ENCODE results near the gene CTDSP2.
A peak's percentile ranks its signal among the peaks of the same experiment; 100 is the strongest.
"Not testable (repeated sequence)": the region's sequence is repeated elsewhere in the genome, so short reads cannot be mapped to it uniquely, and the experiment has no call there.

Gene CTDSP2

DNA sequence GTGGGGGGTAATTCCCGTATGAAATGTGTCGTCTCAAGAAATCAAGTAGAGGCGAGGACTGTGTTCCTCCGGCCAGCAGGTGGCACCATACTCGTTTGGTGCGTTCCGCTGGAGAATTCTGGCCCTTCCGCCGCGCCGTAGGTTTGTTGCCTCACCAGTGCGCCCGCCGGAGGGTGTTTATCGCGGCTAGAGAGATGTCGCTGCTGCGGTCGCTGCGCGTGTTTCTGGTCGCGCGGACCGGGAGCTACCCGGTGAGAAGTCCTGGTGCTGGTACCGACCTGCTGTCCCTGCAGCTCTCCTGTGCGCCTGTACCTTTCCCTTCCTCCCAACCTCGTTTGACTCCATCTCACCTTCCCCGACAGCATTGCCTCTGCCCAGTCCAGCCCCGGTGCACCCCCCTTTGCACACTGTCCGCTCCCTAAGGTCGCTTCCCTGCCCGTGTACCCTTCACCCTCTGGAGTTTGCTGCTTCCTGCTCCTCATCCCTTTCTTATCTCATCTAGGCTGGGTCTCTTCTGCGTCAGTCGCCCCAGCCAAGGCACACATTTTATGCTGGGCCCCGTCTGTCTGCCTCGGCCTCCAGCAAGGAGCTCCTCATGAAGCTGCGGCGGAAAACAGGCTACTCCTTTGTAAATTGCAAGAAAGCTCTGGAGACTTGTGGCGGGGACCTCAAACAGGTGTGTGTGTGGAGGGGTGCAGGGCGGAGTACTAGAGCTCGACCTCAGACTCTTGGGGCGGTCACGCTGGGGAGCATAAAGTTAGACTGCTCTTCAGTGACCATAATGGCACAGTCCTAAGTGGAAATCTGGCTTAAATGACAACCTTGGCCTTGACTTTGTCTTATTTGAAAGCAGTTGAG lies 63.7 kb downstream of the CTDSP2 start, which contains the start of gene TSFM:
Gene TSFM (plus strand): TSS at position 180 of the 858 bp plus-strand sequence. CDS start 15 bp downstream, at position 195.
- DNase-seq (ENCODE audit: low spot score) = peak; percentile 90

DNA sequence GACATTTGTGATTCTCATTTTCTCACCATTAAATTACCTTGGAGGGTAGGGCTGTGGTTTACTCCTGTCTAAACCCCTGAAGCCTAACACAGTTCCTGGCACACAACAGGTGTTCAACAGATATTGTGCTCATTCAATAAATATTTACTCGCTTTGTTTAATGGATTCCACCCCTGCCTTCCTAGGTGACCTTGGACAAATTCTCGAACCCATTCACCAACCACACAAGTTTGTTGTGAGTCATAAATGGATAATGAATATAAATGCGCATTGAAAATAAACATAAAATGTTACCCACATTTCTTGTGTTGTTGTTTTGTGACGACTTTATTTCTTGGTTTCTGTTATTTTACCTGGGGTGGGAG lies 64.3 kb downstream of the CTDSP2 start:
- no peak for DNase-seq (ENCODE audit: low spot score)

DNA sequence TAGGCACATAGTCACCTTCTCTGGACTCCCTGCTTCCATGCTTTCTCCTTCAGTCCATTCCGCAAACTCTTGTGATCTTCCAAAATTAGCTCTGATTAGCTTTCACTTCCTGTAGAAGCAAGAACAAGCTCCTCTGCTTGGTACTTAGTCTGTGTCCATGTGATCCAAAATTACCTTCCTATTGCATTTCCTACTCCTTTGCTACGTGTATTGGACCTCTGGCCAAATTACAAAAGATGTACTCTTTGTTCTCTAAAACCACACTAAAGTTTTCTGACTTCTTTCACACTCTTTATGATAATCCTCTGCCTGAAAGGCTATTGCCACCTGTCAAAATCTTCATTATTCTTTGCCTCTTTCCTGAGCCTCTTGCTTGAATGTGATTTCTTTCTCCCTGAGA lies 64.7 kb downstream of the CTDSP2 start:
- no peak for DNase-seq (ENCODE audit: low spot score)

DNA sequence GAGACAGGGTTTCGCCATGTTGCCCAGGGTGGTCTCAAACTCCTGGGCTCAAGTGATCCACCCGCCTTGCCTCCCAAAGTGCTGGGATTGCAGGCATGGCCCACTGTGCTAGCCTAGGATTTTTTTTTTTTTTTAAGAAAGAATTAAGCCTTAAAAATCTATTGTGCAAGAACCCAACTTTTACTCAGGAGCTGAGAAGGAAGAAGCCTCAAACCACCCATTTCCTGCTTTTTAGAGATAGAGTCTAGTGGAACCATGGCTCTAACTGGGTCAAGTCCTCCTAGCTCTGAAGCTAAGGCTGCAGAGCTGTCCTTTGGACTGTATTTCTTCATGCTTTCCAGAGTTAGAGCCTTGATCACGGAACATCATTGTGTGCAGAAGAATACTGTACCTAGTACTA lies 65.3 kb downstream of the CTDSP2 start:
- DNase-seq (ENCODE audit: low spot score) = no peak

DNA sequence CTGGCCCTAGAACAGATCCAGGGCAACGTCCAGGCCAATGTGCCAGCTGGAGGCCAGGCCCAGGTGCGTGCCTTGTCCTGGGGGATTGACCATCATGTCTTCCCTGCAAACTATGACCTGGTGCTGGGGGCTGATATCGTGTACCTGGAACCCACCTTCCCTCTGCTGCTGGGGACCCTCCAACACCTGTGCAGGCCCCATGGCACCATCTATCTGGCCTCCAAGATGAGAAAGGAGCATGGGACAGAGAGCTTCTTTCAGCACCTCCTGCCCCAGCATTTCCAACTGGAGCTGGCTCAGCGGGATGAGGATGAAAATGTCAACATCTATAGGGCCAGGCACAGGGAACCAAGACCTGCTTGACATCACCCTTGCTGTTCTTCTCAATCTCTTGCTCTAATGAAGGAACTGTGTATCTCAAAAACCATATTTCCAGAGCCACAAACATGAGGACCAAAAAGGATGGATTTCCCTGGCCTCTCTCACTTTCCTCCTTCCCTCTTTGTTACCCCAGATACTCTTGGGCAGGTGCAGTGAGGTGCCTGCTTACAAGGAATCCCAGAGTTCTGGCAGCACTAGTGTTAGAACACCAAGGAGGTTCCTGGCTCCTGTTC lies 66.1 kb downstream of the CTDSP2 start:
- no peak for DNase-seq (ENCODE audit: low spot score)

DNA sequence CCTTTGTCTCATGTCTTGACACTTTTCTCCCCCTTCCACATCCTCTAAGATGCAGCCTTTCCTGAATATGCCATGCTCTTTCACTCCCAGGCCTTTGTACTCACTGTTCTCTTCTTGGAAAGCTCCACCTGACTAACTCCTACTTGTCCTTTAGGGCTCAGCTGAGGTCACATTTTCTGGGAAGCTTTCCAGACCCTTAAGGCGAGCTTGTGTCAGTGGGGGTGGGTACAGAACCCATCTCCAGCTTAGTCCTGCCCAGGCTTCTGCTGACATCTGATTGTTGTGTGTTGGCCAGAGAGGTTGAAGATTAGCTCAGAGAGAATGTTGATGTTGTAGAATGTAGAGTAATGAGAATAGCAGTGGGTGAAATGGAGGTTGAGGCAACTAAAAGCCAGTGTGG lies 66.8 kb downstream of the CTDSP2 start:
- DNase-seq (ENCODE audit: low spot score) = no peak

DNA sequence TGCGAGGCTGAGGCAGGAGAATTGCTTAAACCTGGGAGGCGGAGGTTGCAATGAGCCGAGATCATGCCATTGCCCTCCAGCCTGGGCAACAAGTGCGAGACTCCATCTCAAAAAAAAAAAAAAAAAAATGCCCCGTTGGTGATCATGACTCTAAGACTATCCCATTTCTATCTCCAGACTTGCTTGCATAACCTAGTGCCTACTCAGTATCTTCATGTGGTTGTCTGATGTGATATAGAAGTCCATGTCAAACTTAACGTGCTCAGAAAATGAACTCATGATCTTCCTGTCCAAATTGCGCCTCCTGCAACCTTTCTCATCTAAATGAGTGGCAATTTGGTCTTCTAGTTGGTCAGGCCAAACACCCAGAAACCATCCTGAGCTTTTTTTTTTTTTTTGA lies 68.6 kb downstream of the CTDSP2 start:
- DNase-seq (ENCODE audit: low spot score) = no peak

DNA sequence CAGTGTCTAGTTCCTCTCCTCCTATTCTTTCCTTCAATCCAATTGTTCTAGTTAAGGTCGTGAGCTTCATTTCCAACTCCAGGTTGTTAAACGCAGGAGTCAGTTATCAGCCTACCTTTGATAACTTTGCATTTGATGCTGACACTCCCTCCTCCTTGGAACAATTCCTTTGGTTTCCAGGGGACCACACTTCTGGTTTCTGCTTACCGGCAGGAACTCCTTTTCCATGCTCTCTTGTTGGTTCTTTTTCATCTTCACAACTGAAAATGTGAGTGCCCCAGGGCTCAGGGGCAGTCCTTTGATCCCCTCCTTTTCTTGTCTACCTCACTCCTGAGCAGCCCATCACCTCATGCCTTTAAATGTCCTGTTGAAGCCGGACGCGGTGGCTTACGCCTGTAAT lies 69.2 kb downstream of the CTDSP2 start:
- no peak for DNase-seq (ENCODE audit: low spot score)

DNA sequence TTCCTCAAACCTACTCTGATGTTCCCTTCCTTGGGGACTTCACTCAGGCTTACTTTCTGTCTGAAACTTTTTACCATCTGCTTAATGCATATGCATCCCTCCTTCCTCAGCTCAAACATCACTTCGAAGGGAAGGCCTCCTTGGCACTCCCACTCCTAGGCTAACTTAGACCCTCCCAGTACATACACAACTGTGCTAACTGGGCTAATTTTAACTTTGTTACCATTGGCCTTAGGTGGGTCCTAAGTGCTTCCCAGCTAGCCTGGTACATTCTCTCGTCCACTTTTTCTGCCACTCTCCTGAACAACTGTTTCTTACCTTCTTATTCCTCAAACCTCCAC lies 70.3 kb downstream of the CTDSP2 start:
- DNase-seq (ENCODE audit: low spot score) = no peak

DNA sequence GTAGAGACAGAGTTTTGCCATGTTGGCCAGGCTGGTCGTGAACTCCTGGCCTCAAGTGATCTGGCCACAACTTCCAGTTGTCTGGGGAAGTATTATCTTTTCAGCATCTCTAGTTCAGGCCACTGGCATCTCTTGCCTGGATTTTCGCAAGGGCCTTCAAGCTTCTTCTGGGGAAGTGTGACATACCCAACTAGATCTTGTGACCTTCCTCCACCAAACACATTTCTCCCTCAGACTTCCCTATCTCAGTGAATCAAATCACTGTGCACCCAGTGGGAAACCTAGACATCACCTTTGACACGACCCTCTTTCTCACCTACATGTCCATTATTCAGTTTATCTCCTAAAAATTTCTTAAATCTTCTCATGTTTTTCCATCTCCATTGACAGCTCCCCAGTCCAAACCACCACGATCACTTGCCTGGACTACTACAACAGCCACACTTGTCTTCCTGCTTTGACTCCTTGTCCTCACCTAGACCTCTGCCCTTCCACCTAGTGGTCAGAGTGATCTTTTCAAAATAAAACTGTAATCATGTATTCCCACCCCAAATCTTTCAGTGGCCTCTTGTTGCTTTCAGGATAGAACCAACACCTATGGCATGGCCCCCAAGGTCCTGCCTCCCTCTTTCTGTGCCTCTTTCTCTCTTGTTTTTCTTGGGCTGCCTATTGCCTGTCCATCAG lies 70.8 kb downstream of the CTDSP2 start:
- DNase-seq (ENCODE audit: low spot score) = no peak

DNA sequence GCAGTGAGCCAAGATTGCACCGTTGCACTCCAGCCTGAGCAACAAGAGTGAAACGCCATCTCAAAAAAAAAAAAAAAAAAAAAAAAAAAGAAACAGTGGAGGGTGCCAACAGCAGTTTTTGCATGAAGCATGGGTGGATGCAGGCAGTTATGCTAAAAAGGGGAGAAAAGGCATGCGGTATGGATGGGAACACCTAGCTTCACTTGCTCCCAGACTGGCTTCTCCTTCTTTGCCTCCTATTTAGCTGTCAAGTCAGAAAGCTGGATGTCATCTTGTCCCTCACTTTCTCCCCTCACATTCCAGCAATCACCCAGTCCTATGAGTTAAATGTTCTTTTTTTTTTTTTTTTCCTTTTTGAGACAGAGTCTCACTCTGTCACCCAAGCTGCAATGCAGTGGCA lies 71.5 kb downstream of the CTDSP2 start:
- no peak for DNase-seq (ENCODE audit: low spot score)

DNA sequence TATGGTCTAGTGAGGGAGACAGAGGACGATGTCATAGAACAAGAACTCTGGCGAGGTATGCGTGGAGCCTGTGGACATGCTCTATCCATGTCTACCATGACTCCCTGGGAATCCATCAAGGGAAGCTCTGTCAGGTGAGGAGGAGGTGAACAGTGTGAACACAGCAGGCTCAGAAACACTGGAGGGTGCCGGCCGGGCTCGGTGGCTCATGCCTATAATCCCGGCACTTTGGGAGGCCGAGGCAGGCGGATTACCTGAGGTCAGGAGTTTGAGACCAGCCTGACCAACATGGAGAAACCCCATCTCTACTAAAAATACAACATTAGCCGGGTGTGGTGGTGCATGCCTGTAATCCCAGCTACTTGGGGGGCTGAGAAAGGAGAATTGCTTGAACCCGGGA lies 71.9 kb downstream of the CTDSP2 start:
- not testable (repeated sequence) for DNase-seq (ENCODE audit: low spot score)

DNA sequence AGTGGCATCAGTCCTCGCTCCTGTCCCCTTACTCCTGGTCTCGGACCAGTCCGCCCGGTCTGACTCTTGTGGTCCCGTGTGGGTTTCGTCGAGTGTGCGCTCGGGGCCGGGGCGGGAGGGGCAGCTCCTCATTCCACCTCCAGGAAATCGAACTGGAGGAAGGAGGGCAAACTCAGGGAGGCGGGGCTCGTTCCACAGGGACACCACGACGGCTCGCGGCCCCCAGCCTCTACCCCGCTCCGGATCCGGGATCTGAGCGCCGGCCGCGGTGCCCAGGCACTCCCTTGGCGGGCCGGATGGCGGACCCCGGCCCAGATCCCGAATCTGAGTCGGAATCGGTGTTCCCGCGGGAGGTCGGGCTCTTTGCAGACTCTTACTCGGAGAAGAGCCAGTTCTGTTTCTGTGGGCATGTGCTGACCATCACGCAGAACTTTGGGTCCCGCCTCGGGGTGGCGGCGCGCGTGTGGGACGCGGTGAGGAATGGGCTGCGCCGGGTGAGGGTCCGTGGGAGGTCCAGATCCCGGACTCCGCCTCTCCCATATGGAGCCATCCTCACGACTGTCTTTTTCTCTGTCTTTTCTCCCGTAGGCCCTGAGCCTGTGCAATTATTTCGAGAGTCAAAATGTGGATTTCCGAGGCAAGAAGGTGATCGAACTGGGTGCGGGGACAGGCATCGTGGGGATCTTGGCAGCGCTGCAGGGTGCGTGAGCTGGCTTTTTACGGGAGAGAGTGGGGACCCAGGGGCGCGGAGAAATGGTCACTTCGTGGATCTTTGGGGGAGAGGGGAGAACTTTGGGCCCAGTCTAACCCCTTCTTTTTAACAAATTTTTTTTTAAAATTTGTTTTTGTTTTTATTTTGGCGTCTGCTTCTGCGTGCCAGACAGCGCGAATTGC lies 73.9 kb downstream of the CTDSP2 start, which contains the start of gene EEF1AKMT3:
Gene EEF1AKMT3 (plus strand): TSS at position 186 of the 894 bp plus-strand sequence. CDS start 111 bp downstream, at position 297.
- DNase-seq (ENCODE audit: low spot score) = peak; percentile 81

DNA sequence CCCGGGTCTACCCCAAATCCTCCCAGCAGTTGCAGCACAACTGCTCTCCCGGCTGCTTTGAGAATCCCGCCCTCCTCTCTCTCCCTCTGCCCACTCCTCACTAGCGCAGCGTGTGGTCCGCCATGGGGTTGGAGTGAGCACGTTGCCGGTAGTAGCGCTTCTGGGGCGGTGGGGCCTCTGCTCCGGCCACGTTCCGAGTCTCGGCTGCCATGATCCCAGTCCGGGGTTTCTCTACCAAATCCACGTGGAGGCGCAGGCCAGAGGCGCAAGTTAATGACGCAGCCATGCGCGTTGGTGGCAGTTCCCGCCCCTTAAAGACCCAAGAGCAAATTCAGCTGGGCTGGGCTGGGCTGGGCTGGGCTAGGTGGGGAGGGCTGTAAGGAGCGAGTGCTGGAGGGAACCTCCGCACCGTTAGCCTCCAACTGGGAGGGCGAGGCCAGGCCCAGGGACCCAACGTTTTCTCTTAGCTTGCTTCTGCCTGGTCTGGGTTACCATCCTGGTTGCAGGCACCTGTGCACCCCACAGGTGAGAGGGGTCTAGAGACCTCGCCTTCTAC lies 74.6 kb downstream of the CTDSP2 start, which contains the start of gene METTL1:
Gene METTL1 (minus strand): TSS at position 233 of the 556 bp plus-strand sequence. CDS start 22 bp downstream, at position 211.
- peak; percentile 95 for DNase-seq (ENCODE audit: low spot score)

DNA sequence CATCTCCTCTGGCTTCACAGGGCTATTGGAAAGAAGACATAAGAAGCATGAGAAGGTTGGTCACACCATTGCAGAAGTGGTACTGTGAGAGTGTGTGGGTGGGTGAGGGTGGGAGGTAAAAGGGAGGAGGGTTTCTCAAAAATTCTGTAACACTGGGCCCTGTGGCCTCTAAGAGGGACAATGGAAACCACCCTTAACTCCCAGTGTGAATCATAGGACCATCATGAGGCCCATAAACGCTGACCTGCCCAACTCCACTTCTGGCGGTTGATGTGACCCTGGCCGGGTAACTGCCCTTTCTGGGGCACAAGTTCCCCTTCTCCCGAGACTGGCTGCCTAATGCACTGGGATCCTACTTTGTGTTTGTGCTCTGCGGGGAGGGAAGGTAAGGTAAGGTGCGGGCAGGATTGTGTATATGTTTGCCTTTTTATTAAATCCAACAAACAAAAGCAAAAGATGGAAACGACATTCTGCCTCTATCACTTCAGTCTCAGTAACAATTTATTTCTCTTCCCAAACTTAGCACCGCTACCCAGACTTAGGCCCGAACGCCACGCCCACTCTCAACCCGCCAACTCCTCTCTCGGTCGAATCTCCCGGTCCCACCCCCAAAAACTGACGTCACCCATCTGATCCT lies 75.2 kb downstream of the CTDSP2 start:
- DNase-seq (ENCODE audit: low spot score) = peak; percentile 94

DNA sequence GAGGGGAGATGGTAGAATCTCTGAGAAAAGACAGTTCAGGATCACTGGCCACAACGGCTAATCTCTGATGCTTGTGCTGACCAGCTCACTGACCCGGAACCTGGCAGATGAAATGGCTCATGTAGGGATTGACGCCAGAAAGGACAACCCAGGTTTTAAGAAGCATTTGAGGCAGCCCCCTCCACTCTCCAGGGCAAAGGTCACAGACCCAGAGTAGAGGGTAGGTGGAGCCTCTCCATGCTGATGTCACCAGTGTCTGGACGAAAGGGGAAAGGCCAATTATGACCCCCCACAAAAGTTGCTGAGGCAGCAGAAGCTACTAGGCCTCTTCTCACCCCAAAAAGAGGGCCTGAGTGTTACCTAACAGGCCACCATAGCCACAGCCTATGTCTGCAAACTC lies 75.8 kb downstream of the CTDSP2 start:
- DNase-seq (ENCODE audit: low spot score) = no peak
